Epithelial cell of esophagus (primary cell): ENCODE results near the gene KIF16B.

ENCODE experiments used
- DNase-seq: peaks from one replicate; pipeline ENCODE4 v3.0.0; 2010; ENCODE audit warnings: low read depth
- H3K4me3 ChIP-seq: 2 replicates; pipeline ENCODE4 v1.5.1; 2011; ENCODE audit warnings: mild to moderate bottlenecking, low read length, control low read depth
- CTCF ChIP-seq: IDR thresholded peaks from 2 replicates; pipeline ENCODE4 v1.5.1; 2011; ENCODE audit warnings: low read depth, mild to moderate bottlenecking, low read length, control low read depth, inconsistent platforms; ENCODE audit not compliant: insufficient read depth; ENCODE audit errors: missing control alignments

KIF16B gene

DNA sequence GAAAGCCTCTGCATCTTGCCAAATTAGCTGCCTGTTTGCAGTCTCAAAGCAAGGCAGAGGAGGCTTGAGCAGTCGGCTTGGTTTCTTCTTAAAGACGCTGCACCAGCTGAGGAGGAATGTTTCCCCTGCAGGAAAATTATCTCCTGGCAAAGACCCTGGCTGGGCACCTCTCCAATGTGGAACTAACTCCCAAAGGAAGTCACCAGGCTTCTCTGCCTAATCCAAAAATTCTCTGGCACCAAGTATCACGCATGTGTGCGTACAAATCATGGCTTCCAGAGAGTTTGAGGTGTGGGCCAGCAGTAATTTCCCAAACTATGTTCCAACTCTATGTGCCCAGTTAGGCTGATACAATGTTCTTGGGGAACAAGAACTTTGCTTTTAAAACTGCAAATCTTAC, 176.2 kb downstream of the KIF16B start:
- DNase-seq, result no peak
- TF ChIP-seq CTCF, result no peak
- no peak overlapping the region for H3K4me3 ChIP-seq

DNA sequence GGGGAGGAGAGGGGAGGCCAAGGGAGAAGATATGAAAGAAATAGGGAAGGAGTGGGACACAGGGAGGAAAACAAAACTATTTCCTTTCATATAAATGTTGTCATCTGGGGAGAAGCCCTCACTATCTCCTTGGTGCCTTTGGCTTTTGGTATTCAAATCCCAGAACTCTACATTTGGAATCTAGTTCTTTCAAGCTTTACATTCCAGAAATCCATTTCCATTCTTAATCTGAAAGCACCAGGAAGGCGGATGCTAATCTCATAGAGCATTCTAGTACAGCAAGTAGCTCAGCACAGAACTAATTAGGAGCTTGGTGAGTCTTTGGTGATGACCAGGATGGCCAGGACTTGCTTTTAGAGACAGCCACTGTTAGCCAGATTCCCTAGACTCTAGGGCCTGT, 177.9 kb downstream of the KIF16B start:
- no peak for DNase-seq
- H3K4me3 ChIP-seq, result no peak overlapping the region
- TF ChIP-seq CTCF, result no peak

- no peak overlapping the region for H3K4me3 ChIP-seq
- DNase-seq, result no peak
- TF ChIP-seq CTCF, result no peak
Measured at GRCh38 chr20:16394784-16395183, 178.5 kb downstream of the KIF16B start.

GRCh38 chr20:16393836-16394235, 179.4 kb downstream of the KIF16B start:
- DNase-seq, result no peak
- no peak for TF ChIP-seq CTCF
- no peak overlapping the region for H3K4me3 ChIP-seq

GRCh38 chr20:16393297-16393696, 180.0 kb downstream of the KIF16B start:
- no peak for TF ChIP-seq CTCF

GRCh38 chr20:16392346-16392745, 180.9 kb downstream of the KIF16B start:
- no peak overlapping the region for H3K4me3 ChIP-seq
- DNase-seq, result no peak
- TF ChIP-seq CTCF, result no peak

More at GRCh38 chr20:16393297-16393696, 180.0 kb downstream of the KIF16B start:
- DNase-seq, result no peak
- no peak overlapping the region for H3K4me3 ChIP-seq

DNA sequence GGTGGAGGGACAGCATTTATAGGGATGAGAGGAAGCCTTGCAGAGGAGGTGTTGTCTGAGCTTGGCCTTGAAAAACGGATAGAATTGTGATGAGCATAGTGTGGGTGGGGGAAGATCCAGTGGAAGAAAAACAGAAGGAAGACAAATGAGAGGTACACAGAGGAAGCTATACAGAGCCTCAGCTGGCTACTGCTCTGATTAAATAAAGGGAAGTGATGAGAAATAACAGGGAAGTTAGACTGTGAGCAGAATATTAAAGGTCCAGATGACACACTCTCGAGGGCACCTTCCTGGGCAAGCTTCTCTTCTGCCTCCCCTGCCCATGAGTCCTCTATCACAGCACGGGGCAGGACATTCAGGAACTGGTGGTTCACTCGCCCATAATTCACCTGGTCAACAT, 182.3 kb downstream of the KIF16B start:
- no peak for TF ChIP-seq CTCF
- no peak overlapping the region for H3K4me3 ChIP-seq
- no peak for DNase-seq
